Mucosa of rectum (tissue), 2 donors: ENCODE measurements around the gene NDRG4.

ENCODE experiments used
- H3K27ac ChIP-seq, 2 donors: one replicate each; pipeline ENCODE4 v1.7.0; 2013; ENCODE audit warnings: inconsistent platforms in 2 of 2, low read depth in 2 of 2, low read length in 2 of 2
- H3K27me3 ChIP-seq, 2 donors: one replicate each; pipeline ENCODE4 v1.7.0; 2013; ENCODE audit warnings: low read length in 2 of 2; ENCODE audit not compliant: control insufficient read depth in 2 of 2, insufficient read depth in 2 of 2
- H3K36me3 ChIP-seq, 2 donors: one replicate each; pipeline ENCODE4 v1.7.0; 2013; ENCODE audit warnings: low read length in 2 of 2; ENCODE audit not compliant: control insufficient read depth in 2 of 2, insufficient read depth in 2 of 2
- H3K4me1 ChIP-seq, 2 donors: one replicate each; pipeline ENCODE4 v1.7.0; 2013; ENCODE audit warnings: low read length in 2 of 2, mild to moderate bottlenecking in 1 of 2; ENCODE audit not compliant: control insufficient read depth in 2 of 2, insufficient read depth in 2 of 2
- H3K4me3 ChIP-seq, 2 donors: one replicate each; pipeline ENCODE4 v1.7.0; 2013; ENCODE audit warnings: low read length in 2 of 2
- H3K9ac ChIP-seq, 2 donors: one replicate each; pipeline ENCODE4 v1.7.0; 2013; ENCODE audit warnings: low read length in 2 of 2, low read depth in 1 of 2, mild to moderate bottlenecking in 1 of 2
- H3K9me3 ChIP-seq, 2 donors: one replicate each; pipeline ENCODE4 v1.7.0; 2013; ENCODE audit warnings: low read length in 2 of 2; ENCODE audit not compliant: control insufficient read depth in 2 of 2
- donor health status: healthy.
- donor health status: Normal muscosa, but diverticular disease.

The NDRG4 gene

DNA sequence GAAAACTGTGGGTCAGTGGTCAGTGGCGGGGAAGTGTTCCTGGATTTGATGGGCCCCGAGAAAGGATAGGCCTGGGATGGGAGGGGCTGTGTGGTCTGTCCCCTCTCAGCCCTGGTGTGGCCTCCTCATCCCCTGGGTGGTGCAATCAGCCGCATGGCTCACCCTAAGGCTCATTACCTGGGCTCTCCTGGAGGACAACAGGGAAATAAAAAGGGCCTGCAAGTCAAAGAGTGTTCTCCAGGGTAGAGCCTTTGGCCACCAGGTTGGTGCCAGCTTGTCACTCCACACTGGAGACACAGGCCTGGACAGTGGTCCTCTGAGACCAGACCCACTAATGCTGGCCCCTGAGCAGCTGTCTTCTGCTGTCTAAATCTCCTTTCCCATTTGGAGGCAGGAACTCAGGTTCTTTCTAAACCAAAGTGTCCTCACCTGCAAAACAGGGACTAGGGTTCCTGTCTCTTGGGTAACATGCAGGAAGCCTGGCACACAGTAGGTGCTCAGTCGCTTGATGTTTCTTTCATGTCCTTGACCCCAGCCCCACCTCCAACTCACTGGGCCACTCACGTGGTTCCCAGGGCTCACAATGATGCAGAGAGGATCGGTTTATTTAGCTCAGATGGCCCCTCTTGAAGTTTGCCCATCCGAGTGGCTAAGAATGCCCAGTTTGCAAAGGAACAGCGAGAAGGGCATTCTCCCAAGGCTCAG is 2.4 kb downstream of the NDRG4 start:
- H3K9ac ChIP-seq, result no peak overlapping the region
- no peak overlapping the region for H3K27ac ChIP-seq
- no peak overlapping the region for H3K4me3 ChIP-seq

DNA sequence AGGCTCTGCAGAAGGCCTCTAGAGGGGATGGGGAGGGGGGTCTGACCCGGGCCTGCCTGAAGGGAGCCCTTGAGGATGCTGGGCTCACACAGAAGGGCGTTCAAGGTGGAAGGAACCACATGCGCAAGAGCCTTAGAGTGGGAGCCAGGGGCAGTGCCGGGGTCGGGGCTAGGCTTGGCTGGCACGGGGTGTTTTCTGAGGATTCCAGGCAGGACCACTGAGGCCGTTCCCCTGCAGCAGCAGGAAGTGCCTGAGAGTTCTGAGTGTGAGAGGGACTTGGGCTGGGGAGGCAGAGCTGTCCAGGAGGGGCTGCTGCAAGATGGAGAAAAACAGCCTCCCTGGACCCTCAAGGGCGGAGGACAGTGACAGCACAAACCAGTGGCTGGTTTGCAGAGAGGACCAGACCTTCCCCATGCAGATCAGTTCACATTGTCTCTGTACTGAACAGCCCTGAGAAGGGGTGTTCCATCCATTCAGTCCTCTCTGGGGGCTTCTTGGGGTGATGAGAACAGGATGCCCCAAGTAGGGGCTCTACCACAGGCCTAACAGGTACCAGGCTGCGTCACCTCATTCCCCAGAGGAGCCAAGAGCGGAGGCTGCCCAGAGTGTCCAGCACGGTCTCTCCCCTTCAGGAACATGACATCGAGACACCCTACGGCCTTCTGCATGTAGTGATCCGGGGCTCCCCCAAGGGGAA is 3.4 kb downstream of the NDRG4 start:
- no peak overlapping the region for H3K4me3 ChIP-seq
- H3K27me3 ChIP-seq, result peaks cover 21 to 35% of the 10 kb centered on the region in 2 donors
- H3K9ac ChIP-seq, result no peak overlapping the region
- H3K27ac ChIP-seq, result no peak overlapping the region
- no peaks in the 10 kb centered on the region for H3K36me3 ChIP-seq
- H3K9me3 ChIP-seq, result no peaks in the 10 kb centered on the region
- peaks cover 8 to 10% of the 10 kb centered on the region in 2 donors for H3K4me1 ChIP-seq

More for the DNA sequence above, 2.4 kb downstream of the NDRG4 start:
- Histone ChIP-seq H3K4me1 (peaks cover 8 to 10% of the 10 kb centered on the region in 2 donors), H3K36me3 (no peaks in the 10 kb centered on the region), H3K9me3 (no peaks in the 10 kb centered on the region), H3K27me3 (peaks cover 20 to 32% of the 10 kb centered on the region in 2 donors)

DNA sequence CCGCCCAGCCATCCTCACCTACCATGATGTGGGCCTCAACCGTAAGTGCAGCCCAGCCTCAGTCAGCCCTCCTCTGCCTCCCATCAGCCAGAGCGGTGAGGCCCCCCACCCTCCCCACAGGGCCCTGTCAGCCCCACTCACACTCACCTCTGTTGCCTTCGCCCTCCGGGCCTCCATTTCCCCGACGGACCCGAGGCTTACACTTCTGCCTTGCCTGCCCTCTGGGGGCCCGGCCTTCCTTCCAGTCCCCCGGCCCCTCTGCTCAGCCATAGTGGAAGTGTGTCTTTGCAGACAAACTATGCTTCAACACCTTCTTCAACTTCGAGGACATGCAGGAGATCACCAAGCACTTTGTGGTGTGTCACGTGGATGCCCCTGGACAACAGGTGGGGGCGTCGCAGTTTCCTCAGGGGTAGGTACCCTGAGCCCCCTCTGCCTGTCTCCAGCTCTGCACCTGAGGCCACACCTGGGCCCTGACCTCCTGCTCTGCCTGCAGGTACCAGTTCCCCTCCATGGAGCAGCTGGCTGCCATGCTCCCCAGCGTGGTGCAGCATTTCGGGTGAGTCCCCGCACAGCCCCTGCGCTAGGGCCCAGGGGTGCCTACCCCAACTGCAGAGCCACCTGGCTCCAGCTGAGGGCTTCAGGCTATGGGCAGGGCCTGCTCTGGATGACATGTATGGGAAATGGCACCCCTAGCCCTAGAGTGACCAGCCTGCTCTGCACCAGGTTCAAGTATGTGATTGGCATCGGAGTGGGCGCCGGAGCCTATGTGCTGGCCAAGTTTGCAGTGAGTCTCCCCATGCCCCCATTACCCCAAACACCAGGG is 4.1 kb downstream of the NDRG4 start:
- Histone ChIP-seq H3K27me3 (peaks cover 22 to 35% of the 10 kb centered on the region in 2 donors), H3K4me1 (peaks cover 8 to 10% of the 10 kb centered on the region in 2 donors), H3K9me3 (no peaks in the 10 kb centered on the region), H3K4me3 (no peak overlapping the region), H3K27ac (no peak overlapping the region), H3K9ac (no peak overlapping the region), H3K36me3 (no peaks in the 10 kb centered on the region)

DNA sequence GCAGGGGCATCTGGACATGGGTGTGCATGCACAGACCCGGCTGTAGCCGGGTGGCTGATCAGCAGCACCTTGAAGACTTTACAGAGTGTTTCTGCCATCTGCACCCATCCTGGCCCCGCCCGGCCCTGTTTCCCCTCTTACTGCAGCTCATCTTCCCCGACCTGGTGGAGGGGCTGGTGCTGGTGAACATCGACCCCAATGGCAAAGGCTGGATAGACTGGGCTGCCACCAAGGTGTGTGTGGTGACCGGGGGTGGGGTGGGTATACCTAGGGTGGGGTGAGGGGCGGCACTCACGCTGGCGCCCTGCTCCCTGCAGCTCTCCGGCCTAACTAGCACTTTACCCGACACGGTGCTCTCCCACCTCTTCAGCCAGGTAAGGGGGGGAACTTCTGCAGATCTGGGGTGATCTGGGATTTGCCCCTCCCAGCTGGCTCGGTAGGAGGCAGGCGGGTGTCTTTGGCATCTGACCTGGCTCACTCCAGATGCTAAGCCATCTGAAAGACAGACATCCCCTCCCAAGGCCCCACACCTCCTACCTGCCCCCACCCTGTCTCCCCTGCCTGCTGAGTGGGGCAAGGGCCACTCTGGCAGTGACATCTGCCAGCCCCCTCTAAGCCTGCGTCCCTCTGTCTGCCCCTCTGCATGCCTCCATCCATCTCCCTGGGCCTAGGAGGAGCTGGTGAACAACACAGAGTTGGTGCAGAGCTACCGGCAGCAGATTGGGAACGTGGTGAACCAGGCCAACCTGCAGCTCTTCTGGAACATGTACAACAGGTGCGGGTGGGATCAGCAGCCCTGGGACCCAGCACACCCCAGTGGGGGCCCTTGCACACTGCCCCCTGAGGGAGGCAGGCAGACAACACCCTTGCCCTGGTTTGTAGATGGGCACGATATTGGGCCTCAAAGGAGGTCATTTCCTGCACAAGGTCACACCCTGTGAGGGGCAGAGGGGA is 6.6 kb downstream of the NDRG4 start:
- Histone ChIP-seq H3K9ac (no peak overlapping the region), H3K27ac (no peak overlapping the region), H3K9me3 (no peaks in the 10 kb centered on the region), H3K36me3 (no peaks in the 10 kb centered on the region), H3K4me3 (no peak overlapping the region), H3K4me1 (peaks cover 2 to 3% of the 10 kb centered on the region in 2 donors), H3K27me3 (peaks cover 12 to 25% of the 10 kb centered on the region in 2 donors)

DNA sequence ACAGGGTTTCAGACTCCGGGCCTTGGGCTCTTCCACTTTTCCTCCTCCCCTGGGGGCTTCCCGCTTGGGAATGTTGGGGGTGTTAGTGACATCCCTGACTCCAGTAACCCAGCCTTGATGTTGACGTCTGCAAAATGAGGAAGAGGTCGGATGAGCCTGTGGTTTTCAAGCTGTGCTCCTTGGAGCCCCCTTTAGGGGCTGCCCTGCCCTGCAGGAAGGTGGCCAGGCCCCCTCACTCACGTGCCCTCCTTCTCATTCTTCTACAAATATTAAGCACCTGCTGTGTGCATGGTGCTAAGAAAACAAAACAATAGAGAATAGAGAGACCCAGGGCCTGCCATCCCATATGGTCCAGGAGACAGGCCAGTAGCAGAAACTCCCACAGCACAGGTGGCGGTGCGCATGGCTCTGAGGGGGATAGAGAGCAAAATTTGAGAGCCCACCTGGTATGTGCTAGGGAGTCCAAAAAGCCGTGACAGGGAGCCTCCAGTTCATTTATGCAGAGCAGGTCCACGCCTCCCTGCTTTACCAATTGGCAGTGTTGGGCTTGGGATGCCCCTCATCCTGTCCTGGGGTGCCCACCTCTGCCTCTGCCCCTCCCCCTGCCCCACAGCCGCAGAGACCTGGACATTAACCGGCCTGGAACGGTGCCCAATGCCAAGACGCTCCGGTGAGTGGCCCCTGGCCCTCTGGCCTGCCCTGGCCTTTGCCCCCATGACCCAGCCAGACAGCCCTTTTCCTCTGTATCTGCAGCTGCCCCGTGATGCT is 7.4 kb downstream of the NDRG4 start:
- no peaks in the 10 kb centered on the region for H3K9me3 ChIP-seq
- no peaks in the 10 kb centered on the region for H3K36me3 ChIP-seq
- H3K4me3 ChIP-seq, result no peak overlapping the region
- peaks cover 5 to 19% of the 10 kb centered on the region in 2 donors for H3K27me3 ChIP-seq
- H3K9ac ChIP-seq, result no peak overlapping the region
- H3K27ac ChIP-seq, result no peak overlapping the region
- H3K4me1 ChIP-seq, result no peaks in the 10 kb centered on the region

DNA sequence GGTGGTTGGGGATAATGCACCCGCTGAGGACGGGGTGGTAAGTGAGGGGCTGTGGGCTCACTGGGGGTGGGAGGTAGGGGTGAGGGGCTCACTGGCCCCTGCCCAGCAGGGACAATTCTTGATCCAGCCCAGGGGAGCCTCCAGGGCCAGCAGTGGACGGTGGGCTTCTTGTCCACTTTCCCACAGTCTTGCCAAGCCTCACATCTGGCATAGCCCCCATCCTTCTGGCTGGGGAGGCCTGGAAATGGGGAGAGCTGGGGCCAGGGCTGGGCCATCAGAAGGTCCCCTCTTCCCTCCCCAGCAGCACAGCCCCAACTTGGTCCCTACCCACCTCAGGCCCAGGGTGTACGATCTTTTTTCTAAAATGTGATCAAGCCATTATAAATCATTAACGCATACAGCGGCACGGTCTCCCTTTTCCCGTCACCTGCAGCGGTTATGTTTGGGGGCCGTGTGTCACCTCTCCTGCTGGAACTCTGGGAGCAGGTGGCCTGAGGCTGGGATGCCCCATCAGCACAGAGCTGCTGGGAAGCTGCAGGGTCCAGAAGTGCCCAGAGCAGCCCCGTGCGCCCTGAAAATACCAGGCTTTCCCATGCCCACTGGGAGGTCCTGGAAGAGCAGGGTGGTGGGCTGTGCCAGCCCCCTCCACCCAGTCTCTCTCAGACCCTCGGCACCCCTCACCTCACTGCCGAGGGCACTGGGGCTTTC is 8.2 kb downstream of the NDRG4 start:
- no peak overlapping the region for H3K9ac ChIP-seq
- H3K4me3 ChIP-seq, result no peak overlapping the region
- H3K4me1 ChIP-seq, result no peaks in the 10 kb centered on the region
- H3K27me3 ChIP-seq, result peaks cover 5 to 16% of the 10 kb centered on the region in 2 donors
- no peak overlapping the region for H3K27ac ChIP-seq
- no peaks in the 10 kb centered on the region for H3K36me3 ChIP-seq
- no peaks in the 10 kb centered on the region for H3K9me3 ChIP-seq

DNA sequence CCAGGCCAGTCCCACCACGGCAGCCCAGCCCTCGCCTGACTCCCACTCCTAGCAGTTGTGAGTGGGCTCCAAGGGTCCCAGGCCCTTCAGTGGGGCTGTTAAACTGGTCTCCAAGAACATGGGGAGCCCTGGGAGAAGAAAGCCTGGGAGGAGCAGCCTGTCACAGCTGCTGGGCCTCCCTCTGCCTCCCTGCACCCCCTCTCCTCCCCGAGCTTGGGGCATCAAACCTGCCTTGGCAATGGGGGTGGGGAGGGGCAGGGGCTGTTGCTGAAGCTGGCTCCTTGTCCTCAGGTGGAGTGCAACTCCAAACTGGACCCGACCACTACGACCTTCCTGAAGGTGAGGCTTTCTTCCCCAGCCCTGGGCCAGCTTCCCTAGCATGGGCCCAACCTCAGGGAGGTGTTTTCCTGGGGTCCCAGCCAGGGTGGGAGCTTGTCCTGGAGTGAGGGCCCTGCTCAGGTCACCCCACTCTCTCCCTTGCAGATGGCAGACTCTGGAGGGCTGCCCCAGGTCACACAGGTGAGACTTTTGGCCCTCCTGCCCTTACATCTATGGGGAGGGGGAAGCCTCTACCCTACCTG is 8.8 kb downstream of the NDRG4 start:
- H3K9ac ChIP-seq, result no peak overlapping the region
- H3K36me3 ChIP-seq, result no peaks in the 10 kb centered on the region
- no peaks in the 10 kb centered on the region for H3K4me1 ChIP-seq
- no peak overlapping the region for H3K27ac ChIP-seq
- H3K9me3 ChIP-seq, result no peaks in the 10 kb centered on the region
- peaks cover 5 to 12% of the 10 kb centered on the region in 2 donors for H3K27me3 ChIP-seq
- no peak overlapping the region for H3K4me3 ChIP-seq

DNA sequence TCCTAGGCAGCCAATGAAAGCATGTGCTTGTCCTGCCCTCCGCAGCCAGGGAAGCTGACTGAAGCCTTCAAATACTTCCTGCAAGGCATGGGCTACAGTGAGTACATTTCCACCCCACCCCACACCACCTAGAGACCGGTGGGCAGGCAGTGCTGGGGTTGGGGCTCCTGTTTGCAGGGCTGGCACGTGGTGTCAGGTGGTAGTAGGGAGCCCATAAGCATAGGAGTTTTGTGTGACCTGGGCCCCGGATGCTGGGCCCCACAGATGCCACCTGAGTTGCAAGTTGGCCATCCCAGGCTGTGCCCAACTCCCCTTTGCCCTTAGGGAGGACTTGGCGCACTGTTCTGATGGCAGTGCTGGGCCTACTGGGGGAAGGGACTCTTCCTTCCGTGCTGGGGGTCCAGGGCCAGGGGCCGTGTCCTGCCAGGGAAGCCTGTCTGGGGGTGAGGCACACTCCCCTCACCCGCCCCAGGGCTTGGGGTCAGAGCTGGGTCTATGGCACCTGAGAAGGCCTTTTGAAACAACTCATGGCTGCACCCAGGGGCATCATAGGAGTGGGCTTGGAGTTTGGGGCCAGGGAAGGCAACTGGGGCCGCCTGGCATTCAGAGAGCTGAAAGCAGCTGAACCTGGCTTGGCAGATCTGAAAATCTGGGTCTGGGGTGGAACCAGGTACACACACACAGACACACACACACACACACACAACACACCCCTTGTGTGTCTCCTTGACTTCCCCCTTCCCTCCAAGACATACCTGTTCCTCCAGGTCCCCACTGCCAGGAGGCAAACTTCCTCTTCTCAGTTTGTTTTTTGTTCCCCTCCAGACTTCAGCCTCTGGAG is 9.5 kb downstream of the NDRG4 start:
- Histone ChIP-seq H3K27ac (no peak overlapping the region), H3K27me3 (peaks cover 2 to 12% of the 10 kb centered on the region in 2 donors), H3K4me1 (peaks cover 0 to under 1% of the 10 kb centered on the region in 2 donors), H3K9ac (no peak overlapping the region), H3K36me3 (no peaks in the 10 kb centered on the region), H3K4me3 (no peak overlapping the region), H3K9me3 (no peaks in the 10 kb centered on the region)
